Measurements from ENCODE around the gene RBM48. TPM values are rescaled to one million over a fixed set of nuclear protein-coding genes. Genes with fewer than 3 reads are reported as not detected.

The RBM48 gene
- total and polyA plus RNA-seq, 2 of the 8 experiments (the other 6 are each of a cell fraction or from before 2014, with no cell fraction given): 4.3 to 8.6 TPM

DNA sequence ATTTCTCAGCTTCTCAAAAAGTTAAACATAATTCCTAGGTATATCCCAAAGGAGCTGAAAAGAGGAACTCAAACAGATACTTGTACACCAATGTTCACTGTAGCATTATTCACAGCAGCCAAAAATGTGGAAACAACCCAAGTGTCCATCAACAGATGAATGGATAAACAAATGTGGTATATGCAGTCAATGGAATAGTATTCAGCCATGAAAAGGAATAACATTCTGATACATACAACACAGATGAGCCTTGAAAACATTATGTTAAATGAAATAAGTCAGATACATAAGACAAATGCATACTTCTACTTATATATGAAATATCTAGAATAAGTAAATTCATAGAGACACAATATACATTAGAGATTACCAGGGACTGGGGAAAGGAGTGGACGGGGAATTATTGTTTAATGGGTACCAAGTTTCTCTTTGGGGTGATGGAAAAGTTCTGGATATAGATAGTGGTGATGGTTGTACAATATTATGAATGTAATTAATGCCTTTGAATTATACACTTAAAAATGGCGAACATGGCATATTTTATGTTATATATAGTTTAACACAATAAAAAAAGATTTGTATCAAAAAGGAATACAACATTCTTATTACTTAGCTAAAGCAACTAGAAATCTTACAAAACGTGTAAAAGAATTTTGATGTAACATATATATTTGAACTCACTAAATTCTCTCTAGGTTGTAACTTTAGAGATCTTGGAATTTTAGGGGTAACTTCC lies 15.3 kb upstream of the RBM48 start:
- Histone ChIP-seq H3K9me3 (ENCODE audit: insufficient read depth in 2 of 2, low read depth in 1 of 2, low read length in 1 of 2) (no peaks in the 10 kb centered on the region), H4K5ac (ENCODE audit: insufficient read length, low read depth, low read length) (no peak overlapping the region), H3K27ac (ENCODE audit: low read depth, low read length) (no peak overlapping the region), H3K4me3 (ENCODE audit: extremely low read depth in 1 of 4, insufficient read depth in 2 of 4, low read depth in 3 of 4, low read length in 4 of 4) (no peak overlapping the region), H3K18ac (ENCODE audit: extremely low read depth, low read length) (no peak overlapping the region), H3K4me2 (ENCODE audit: insufficient read depth in 1 of 2, low read depth in 2 of 2, low read length in 2 of 2) (no peak overlapping the region), H3K4me1 (replicated peaks in 1 of 4; ENCODE audit: control insufficient read depth in 3 of 4, insufficient read depth in 4 of 4, low read length in 3 of 4) (no peaks in the 10 kb centered on the region), H4K20me1 (replicated peaks in 1 of 2; ENCODE audit: control insufficient read depth in 1 of 2, insufficient read depth in 2 of 2, low read length in 2 of 2) (peaks cover 0 to 1% of the 10 kb centered on the region in 2 experiments), H3K14ac (ENCODE audit: insufficient read length) (no peak overlapping the region), H2BK12ac (ENCODE audit: low read depth, low read length) (no peak overlapping the region), H2BK15ac (ENCODE audit: low read length) (no peak overlapping the region), H3K36me3 (ENCODE audit: control insufficient read depth in 2 of 4, insufficient read depth in 4 of 4, low read length in 3 of 4) (peaks cover 0 to 24% (median 9%) of the 10 kb centered on the region in 4 experiments; a peak in 4 of 8 replicates), H3K9ac (replicated peaks in 1 of 4; ENCODE audit: extremely low read depth in 1 of 4, low read depth in 3 of 4, low read length in 3 of 4) (no peak overlapping the region), H2BK20ac (ENCODE audit: low read length) (no peak overlapping the region), H2AFZ (ENCODE audit: low read length) (no peak overlapping the region), H3K23ac (ENCODE audit: insufficient read length) (no peak overlapping the region), H2BK120ac (replicated peaks; ENCODE audit: low read depth, low read length) (no peak overlapping the region), H3K4ac (replicated peaks; ENCODE audit: insufficient read length, low read depth, low read length) (no peak overlapping the region), H3K56ac (replicated peaks; ENCODE audit: insufficient read length, low read depth, low read length) (no peak overlapping the region), H4K91ac (replicated peaks; ENCODE audit: insufficient read length, low read length) (no peak overlapping the region), H3K79me1 (ENCODE audit: low read depth, low read length) (no peaks in the 10 kb centered on the region), H2AK5ac (ENCODE audit: low read depth, low read length) (no peak overlapping the region), H4K8ac (ENCODE audit: extremely low read depth, insufficient read depth, low read length) (no peak overlapping the region), H3K23me2 (ENCODE audit: low read depth, low read length) (no peaks in the 10 kb centered on the region), H2BK5ac (ENCODE audit: low read depth, low read length) (no peak overlapping the region), H3K79me2 (ENCODE audit: control insufficient read depth in 1 of 2, insufficient read depth in 2 of 2, low read length in 2 of 2) (no peaks in the 10 kb centered on the region), H3K27me3 (replicated peaks in 1 of 4; ENCODE audit: control insufficient read depth in 3 of 4, extremely low read depth in 1 of 4, insufficient read depth in 3 of 4, low read length in 3 of 4) (no peaks in the 10 kb centered on the region)
- DNase-seq (ENCODE audit: low read depth in 1 of 2, low spot score in 2 of 2) (no peak), FAIRE-seq (no peak)
- no peak for TF ChIP-seq RXRA (IDR thresholded peaks at IDR 0.05; ENCODE audit: insufficient read depth, low read depth, low read length)
- no peak for TF ChIP-seq JUN (IDR thresholded peaks at IDR 0.05; ENCODE audit: low read depth, low read length)
- no peak for TF ChIP-seq JUND (IDR thresholded peaks at IDR 0.05; ENCODE audit: low read length)
- WGBS, 2 experiments (ENCODE audit: extremely low coverage in 1 of 2, insufficient coverage in 1 of 2, insufficient read length in 1 of 2, insufficient replicate concordance in 2 of 2, low coverage in 1 of 2, low lambda C conversion rate in 2 of 2, missing lambda C conversion rate in 1 of 2): 60% methylated on average over 3 of the region's 3 CpGs; no CpG with 5 or more reads in 1 of the 2 experiments
- ChIA-PET CTCF (ENCODE audit: partially characterized antibody) (no interaction called here), POLR2A (ENCODE audit: partially characterized antibody) (no interaction called here)

All from H1 (cell line).